ENCODE results near the gene FZD7.

The FZD7 gene

DNA sequence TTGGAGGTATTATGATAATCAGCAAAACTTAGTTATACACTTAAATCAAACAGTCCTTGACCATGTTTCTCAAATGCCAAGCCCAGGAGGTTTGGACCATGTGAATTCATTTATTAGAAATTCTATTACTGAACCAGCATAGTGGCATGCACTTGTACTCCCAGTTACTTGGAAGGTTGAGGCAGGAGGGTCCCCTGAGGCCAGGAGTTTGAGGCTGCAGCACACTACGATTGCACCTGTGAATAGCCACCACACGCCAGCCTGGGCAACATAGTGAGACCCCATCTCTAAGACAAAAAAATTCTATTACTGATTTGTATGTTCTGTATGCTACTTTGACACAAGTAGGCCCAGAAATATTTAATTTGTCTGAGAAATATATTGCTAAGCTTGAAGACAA, 43.6 kb upstream of the FZD7 start:
- DNase-seq (ENCODE audit: low spot score), result no peak
- TF ChIP-seq, protein P1, sequence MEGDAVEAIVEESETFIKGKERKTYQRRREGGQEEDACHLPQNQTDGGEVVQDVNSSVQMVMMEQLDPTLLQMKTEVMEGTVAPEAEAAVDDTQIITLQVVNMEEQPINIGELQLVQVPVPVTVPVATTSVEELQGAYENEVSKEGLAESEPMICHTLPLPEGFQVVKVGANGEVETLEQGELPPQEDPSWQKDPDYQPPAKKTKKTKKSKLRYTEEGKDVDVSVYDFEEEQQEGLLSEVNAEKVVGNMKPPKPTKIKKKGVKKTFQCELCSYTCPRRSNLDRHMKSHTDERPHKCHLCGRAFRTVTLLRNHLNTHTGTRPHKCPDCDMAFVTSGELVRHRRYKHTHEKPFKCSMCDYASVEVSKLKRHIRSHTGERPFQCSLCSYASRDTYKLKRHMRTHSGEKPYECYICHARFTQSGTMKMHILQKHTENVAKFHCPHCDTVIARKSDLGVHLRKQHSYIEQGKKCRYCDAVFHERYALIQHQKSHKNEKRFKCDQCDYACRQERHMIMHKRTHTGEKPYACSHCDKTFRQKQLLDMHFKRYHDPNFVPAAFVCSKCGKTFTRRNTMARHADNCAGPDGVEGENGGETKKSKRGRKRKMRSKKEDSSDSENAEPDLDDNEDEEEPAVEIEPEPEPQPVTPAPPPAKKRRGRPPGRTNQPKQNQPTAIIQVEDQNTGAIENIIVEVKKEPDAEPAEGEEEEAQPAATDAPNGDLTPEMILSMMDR (IDR thresholded peaks at IDR 0.05), result no peak
- Histone ChIP-seq H3K27ac (no peak overlapping the region), H3K4me3 (no peak overlapping the region)

DNA sequence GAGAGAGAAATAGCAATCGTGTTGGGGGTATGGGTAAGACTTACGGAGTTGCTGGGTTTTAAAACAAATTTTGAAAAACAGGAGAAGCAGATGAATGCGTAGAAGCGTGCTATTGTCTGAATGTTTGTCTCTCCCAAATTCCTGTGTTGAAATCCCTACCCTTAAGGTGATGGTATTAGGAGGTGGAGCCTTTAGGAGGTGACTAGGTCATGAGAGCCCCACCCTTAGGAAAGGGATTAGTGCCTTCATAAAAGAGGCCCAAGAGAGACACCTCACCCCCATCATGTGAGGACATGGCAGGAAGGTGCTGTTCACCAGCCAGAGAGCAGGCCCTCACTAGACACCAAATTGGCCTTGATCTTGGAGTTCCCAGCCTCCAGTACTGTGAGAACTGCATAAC, 40.7 kb upstream of the FZD7 start:
- DNase-seq (ENCODE audit: low spot score), result no peak
- no peak overlapping the region for H3K4me3 ChIP-seq
- H3K27ac ChIP-seq, result no peak overlapping the region
- TF ChIP-seq, protein P1 (IDR thresholded peaks at IDR 0.05), result no peak

DNA sequence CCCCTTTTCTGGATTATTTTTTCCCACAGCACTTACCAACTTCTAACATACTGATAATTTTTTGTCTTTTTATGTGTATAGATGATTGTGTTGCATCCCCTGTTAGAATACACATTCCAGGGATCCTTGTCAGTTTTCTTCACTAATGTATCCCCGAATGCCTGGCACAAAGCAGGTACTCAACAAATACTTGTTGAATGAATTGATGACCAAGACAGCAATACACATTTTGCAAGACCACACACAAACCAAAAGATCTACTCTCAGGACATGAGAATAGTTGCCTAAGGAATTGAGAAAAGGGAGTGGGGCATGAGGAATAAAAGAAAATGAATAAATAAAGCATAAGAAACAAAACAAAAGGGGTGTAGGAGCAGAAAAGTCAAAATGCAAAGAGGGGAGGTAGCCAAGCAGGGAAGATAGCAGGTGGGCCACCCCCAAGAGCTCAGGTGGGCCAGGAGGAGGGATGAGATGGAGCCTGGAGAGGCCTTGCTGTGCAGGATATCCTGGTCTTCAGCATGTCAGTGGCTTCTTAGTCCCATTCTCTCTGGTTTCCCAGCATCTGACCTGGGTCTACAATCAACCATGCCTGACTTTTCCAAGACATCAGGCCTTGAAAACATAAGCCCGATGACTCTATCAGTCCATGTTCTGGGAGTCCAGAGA, 38.5 kb upstream of the FZD7 start:
- no peak for DNase-seq (ENCODE audit: low spot score)
- TF ChIP-seq, protein P1 (IDR thresholded peaks at IDR 0.05), result no peak
- Histone ChIP-seq H3K27ac (no peak overlapping the region), H3K4me3 (no peak overlapping the region)

DNA sequence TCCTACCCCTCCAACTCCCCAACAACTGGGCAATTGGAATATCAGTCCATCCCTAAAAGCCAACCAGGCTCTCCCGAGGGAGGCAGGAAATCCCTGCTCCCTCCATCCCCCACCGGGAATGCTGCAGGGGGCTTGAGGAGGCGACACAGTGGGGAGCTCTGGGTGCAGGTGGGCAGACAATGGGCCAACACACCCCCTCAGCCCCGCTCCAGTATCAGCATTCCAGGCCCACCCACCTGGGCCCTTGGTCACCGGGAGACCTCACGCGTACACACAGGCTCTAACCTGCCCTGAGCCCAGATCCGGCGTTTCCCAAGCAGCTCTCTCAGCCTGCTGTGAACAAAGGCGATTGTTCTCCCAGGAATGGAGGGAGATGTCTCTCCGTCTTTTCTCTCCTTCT, 37.6 kb upstream of the FZD7 start:
- Histone ChIP-seq H3K4me3 (no peak overlapping the region), H3K27ac (no peak overlapping the region)
- no peak for DNase-seq (ENCODE audit: low spot score)
- TF ChIP-seq, protein P1 (IDR thresholded peaks at IDR 0.05), result no peak

DNA sequence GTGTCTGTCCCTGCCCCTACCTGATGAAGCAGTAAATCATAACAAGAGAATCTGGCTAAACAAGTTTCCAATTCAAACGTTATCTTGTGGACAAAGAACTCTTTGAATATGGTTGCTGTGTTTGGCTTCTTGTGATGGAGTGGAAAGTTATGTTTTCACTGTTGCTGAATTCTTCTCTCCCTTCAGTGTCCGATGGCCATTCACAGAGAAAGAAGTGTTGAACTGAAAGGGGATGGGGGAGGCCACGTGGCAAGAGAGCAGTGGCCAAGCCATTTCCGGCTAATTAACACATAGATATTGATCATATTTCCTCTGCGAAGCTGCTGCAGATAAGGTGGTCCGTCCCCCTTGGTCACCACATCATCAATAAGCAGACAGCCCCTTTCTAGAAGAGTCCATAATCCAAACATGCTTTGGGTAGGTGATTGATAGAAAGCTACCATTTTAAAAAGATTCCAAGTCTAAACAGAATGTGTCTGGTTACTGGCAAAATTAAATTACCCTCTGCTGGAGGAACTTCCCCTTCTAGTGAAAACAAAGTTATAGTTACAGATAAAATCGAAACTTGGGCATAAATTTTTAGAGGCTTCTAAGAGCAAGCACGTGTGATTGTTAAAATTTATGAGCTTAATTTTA, 36.9 kb upstream of the FZD7 start:
- TF ChIP-seq, protein P1 (IDR thresholded peaks at IDR 0.05), result no peak
- Histone ChIP-seq H3K4me3 (no peak overlapping the region), H3K27ac (no peak overlapping the region)
- DNase-seq (ENCODE audit: low spot score), result no peak

DNA sequence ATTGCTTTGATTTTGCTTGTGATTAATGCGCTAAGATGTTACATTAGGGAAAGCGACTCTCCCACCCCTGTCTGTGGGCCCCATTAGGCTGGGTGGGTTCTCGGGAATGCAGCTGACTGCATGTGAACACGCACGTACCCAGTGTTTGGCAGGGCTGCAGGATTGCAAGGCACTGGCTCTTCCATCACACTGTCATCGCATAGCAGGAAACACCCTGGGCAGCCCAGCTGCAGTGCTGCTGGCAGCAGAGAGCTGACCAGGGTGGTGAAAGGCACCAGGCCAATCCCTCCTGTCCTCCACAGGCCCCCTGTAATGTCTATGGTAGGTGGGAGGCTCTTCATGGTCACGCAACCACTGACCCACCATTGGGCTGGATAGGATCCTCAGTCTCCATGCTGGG, 34.4 kb upstream of the FZD7 start:
- no peak for DNase-seq (ENCODE audit: low spot score)
- TF ChIP-seq, protein P1 (IDR thresholded peaks at IDR 0.05), result no peak
- Histone ChIP-seq H3K4me3 (no peak overlapping the region), H3K27ac (no peak overlapping the region)

DNA sequence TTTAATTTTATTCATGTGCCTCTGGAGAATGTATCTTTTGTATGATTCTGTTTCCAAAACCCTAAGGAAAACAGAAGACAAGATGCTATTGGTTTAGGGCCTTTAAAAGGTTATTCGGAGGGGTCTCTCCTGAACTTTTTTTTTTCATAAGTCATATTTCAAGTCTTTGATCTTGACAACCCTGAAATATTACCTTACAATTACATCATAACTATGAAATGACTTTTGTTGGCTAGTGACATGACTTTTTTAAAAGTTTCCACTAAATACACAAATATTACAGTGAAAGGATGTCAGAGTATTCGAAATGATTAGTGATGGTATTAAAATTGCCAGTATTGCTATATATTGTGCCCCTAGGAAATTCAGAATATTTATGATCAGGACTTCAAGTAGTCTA, 31.8 kb upstream of the FZD7 start:
- TF ChIP-seq, protein P1 (IDR thresholded peaks at IDR 0.05), result no peak
- DNase-seq (ENCODE audit: low spot score), result no peak
- Histone ChIP-seq H3K27ac (no peak overlapping the region), H3K4me3 (no peak overlapping the region)

Data from coronary artery (tissue), 2 donors.